Myometrial cell (primary cell): ENCODE measurements around the gene COX6B1. TPM values are rescaled to one million over a fixed set of nuclear protein-coding genes. Genes with fewer than 3 reads are reported as not detected.

Experiments used
- total RNA-seq: library from RNA; depleted of rRNA; stranded (reverse); fragments of >200 nt; gene quantifications from 2 replicates; pipeline ENCODE4 v1.2.3, GENCODE V29; 2015

COX6B1 gene, protein sequence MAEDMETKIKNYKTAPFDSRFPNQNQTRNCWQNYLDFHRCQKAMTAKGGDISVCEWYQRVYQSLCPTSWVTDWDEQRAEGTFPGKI
- total RNA-seq, result 630 and 856 TPM in 2 replicates

DNA sequence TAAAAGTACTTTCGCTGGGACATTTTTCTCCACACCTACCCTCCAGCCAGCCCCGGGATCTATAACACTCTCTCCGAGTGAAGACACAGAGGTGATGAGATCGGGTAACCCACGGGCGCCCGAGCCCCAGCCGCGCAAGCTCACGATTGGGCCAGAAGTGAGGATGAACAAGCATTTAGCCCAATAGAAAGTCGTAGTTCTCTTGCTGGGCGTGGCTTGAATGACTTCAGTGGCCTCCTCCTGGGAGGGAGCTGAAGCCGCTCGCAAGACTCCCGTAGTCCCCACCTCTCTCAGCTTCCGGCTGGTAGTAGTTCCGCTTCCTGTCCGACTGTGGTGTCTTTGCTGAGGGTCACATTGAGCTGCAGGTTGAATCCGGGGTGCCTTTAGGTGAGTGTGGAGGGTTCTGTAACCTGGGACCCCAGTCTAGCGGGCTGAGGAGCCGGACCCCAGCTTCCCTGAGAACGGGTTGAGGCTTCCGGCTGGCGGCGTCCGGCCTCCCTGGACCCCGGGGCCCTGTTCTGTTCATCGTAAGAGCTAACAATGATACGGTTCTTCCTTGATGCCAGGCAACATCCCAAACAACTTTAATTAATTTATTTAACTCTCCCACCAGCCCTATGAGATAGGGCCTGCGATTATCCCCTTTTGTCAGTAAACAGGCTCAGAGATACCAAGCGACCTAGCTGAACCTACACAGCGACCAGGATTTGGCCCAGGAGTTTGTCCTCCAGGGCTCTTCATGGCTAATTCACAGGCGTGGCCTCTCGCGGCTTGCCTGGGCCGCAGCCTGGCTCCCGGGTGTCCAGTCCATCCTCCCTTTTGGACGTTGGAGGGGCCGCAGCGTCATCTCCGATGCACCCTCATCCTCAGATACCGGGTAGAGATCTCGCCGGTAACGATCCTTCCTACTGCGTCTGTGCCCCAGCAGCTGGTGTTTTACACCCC, at the start of gene COX6B1:
Gene COX6B1, plus strand, starts transcription at position 307 of the 945 bp plus-strand sequence. CDS start 2,921 bp downstream, outside the sequence.

DNA sequence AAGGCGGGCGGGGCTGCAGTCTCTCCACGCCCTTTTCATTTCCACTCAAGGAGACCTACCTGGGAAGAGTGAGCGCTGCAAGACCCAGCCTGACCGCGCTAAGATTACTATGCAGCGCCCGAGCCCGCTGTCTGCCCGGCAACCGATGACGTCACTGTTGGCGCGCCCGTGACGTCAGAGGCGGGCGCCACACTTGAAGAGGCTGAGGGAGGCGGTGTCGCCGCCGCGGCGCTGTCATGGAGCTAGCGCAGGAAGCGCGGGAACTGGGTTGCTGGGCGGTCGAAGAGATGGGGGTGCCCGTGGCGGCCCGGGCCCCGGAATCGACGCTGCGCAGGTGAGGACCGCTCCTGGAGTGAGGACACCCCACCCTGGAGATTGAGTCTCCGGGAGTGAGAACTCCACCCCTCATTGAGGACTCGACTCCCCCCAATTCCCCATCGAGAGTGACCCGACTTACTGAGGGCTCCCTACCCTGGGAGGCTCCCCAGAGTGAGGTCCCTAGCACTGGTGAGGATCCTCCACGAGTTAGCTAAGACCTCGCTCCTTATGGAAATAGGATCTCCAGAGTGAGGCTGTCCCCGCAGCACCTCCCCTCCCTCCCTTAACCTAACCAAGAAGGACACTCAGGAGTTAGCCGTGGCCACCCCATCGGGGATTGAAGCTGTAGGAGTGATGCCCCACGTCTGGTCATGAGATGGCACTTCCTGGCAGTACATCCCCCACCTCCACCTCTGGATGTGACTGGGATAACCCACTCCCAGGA, 35.4 kb upstream of the COX6B1 start, which contains the start of gene HAUS5:
Gene HAUS5, plus strand, starts transcription at position 177 of the 763 bp plus-strand sequence. Its CDS starts 60 bp downstream, at position 237.

DNA sequence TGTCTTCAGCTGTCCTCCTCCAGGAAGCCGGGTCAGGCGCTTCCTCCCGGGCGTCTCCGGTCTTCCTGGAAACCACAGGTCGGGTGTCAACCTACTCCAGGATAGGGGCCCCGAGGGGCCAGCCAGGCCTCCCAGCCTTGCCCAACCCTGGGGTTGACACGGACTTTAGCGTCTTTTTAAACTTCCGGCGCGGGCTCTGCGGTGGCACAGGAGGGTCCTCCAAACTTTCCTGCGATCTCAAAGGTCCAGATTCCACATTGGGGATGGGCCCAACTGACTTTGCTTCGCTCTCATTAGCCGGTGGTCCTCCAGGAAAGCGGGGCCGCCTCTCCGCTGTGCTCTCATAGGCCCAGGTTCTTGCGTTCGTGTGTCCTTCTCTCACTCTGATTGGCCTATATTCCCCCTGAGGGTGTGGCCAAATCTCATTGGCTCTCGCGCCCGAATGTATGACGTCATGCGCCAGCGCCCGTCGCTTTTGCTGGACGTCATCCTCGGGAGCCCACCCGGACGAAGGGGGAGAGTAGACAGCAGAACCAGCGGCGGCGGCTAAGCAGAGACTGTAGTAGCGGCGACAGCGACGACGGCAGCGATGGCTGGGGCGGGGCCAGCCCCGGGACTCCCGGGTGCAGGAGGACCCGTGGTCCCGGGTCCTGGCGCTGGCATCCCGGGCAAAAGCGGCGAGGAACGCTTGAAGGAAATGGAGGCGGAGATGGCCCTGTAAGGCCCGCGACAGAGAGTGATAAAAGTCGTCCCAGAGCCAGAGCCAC, 19.4 kb upstream of the COX6B1 start, which contains the start of gene RBM42:
Gene RBM42, plus strand, starts transcription at position 472 of the 767 bp plus-strand sequence. Its CDS starts 118 bp downstream, at position 590.

DNA sequence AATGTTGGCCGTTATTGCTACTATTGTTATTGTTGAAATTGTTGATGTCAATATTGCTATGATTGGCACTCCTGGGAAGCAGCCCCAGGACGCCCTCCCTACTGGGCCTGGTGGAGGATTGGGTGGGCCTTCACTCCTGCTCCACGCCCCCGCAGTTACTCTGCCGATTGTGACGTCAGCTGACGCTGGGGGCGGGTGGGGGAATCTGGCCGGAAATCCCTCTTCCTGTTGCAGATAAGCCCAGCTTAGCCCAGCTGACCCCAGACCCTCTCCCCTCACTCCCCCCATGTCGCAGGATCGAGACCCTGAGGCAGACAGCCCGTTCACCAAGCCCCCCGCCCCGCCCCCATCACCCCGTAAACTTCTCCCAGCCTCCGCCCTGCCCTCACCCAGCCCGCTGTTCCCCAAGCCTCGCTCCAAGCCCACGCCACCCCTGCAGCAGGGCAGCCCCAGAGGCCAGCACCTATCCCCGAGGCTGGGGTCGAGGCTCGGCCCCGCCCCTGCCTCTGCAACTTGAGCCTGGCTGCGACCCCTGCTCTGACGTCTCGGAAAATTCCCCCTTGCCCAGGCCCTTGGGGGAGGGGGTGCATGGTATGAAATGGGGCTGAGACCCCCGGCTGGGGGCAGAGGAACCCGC, 6.5 kb upstream of the COX6B1 start, which contains the start of gene ETV2:
Gene ETV2, plus strand, starts transcription at position 231 of the 637 bp plus-strand sequence. CDS start 716 bp downstream, outside the sequence.

DNA sequence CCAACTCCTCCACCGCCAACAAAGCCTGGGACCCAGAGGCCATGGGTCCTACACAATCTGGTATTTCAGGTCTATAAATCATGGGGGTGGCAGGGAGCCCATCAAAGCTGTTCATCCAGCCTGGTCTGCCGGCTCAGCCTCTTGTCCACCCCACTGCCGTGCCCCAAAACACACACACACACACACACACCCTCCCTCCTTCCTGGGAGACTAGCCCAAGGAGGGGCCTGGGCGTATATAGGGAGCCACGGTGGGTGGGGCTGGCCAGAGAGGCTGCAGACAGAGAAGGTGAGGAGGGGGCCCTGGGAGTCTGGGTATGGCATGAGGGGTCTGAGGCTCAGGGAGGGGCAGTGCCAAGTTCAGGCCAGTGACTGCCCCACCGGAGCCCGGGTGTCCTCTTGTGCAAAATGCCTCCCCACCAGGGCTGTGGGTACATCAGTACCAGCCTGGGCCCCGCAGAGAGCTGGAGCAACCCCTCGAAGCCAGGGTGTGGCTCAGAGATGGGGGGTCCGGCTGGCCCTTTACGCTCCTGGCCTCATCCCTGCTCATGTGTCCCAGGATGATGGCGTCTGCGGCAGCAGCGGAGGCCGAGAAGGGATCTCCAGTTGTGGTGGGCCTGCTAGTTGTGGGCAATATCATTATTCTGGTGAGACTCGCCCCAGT, 18.3 kb downstream of the COX6B1 start, which contains the start of gene UPK1A:
Gene UPK1A, plus strand, starts transcription at position 267 of the 663 bp plus-strand sequence. Its CDS starts 296 bp downstream, at position 563.

DNA sequence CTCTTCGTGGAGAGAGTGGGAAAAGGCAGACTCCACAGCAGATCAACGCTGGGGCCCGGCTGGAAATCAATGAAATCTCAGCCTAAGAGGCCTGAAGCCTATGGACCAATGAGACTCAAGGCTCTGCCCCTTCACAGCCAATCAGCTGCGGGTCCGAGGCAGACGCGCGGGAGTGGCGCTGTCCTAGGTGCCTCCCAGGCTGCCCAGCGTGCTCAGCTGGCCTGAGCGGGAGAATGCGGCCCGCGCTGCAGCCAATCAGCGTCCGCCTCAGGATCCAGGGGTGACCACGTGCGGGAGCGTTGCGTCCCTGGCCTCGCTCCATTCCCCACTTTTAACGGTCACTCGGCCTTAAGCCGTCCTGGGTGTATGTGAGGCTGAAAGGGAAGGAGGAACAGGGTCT, 56.1 kb downstream of the COX6B1 start, which contains the start of gene ZBTB32:
Gene ZBTB32, plus strand, starts transcription at position 341 of the 400 bp plus-strand sequence. CDS start 10,069 bp downstream, outside the sequence.

Other genes starting within 250 kb of the COX6B1 start
- not detected in 2 replicates for gene FFAR2, start 200.1 kb upstream of the COX6B1 start, total RNA-seq
- not detected in 2 replicates for gene KRTDAP, start 157.9 kb upstream of the COX6B1 start, total RNA-seq
- gene DMKN, start 134.7 kb upstream of the COX6B1 start, total RNA-seq, result 11.0 and 12.1 TPM in 2 replicates
- gene SBSN, start 120.0 kb upstream of the COX6B1 start, total RNA-seq, result 1.4 and 3.9 TPM in 2 replicates
- gene GAPDHS, start 114.9 kb upstream of the COX6B1 start, total RNA-seq, result not detected in 2 replicates
- gene TMEM147, start 102.7 kb upstream of the COX6B1 start, total RNA-seq, result 94.5 and 116 TPM in 2 replicates
- not detected in 2 replicates for gene ATP4A, start 84.7 kb upstream of the COX6B1 start, total RNA-seq
- not detected in 2 replicates for gene PMIS2, start 62.1 kb upstream of the COX6B1 start, total RNA-seq
- 14.9 and 19.6 TPM in 2 replicates for gene HAUS5, start 35.6 kb upstream of the COX6B1 start, total RNA-seq
- gene RBM42, start 19.3 kb upstream of the COX6B1 start, total RNA-seq, result 92.3 and 98.7 TPM in 2 replicates
- gene ETV2, start 6.6 kb upstream of the COX6B1 start, total RNA-seq, result 1.4 TPM in 1 of 2 replicates, not detected in the other
- gene UPK1A, start 18.2 kb downstream of the COX6B1 start, total RNA-seq, result not detected in 2 replicates
- not detected in 2 replicates for gene ZBTB32, start 56.2 kb downstream of the COX6B1 start, total RNA-seq
- 7.5 and 9.7 TPM in 2 replicates for gene KMT2B, start 69.7 kb downstream of the COX6B1 start, total RNA-seq
- 0.29 and 3.9 TPM in 2 replicates for gene IGFLR1, start 94.1 kb downstream of the COX6B1 start, total RNA-seq
- 4.8 and 6.1 TPM in 2 replicates for gene U2AF1L4, start 97.1 kb downstream of the COX6B1 start, total RNA-seq
- 58.7 and 68.6 TPM in 2 replicates for gene PSENEN, start 97.3 kb downstream of the COX6B1 start, total RNA-seq
- 16.0 and 19.6 TPM in 2 replicates for gene LIN37, start 100.3 kb downstream of the COX6B1 start, total RNA-seq
- 25.7 and 41.2 TPM in 2 replicates for gene HSPB6, start 108.7 kb downstream of the COX6B1 start, total RNA-seq
- 10.5 and 11.5 TPM in 2 replicates for gene PROSER3, start 109.9 kb downstream of the COX6B1 start, total RNA-seq
- 1.4 and 9.9 TPM in 2 replicates for gene ARHGAP33, start 127.2 kb downstream of the COX6B1 start, total RNA-seq
- gene PRODH2, start 164.5 kb downstream of the COX6B1 start, total RNA-seq, result not detected in 2 replicates
- gene NPHS1, start 204.2 kb downstream of the COX6B1 start, total RNA-seq, result not detected in 2 replicates
- gene KIRREL2, start 208.6 kb downstream of the COX6B1 start, total RNA-seq, result 0.86 TPM in 1 of 2 replicates, not detected in the other
- gene APLP1, start 220.3 kb downstream of the COX6B1 start, total RNA-seq, result 18.4 and 45.8 TPM in 2 replicates